ENCODE data around the gene RHBDF1. TPM values are rescaled to one million over a fixed set of nuclear protein-coding genes. Genes with fewer than 3 reads are reported as not detected.
A peak's percentile ranks its signal among the peaks of the same experiment; 100 is the strongest.

RHBDF1 gene
- total RNA-seq, 2 donors from 2014 or later, result 109 to 138 TPM

DNA sequence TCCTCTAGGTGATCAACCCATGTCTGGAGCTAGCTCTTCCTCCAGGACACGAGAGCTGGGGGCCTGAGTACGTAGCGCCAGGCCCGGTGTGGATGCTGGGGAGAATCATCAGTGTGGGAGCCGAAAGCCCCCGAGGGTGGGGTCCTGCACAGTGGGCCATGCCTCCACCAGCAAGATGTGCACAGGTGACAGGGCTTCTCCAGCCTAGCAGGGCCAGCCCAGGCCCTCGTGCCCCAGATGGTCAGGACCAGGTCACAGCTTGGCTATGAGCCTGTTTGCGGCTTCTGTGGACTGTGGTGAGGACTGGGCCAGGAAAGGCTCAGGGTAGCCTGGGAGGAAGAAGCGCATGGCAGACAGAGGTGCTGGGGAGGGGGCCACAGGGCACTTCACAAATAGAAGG is 13.4 kb upstream of the RHBDF1 start:
- ATAC-seq (ENCODE audit: insufficient number of reproducible peaks, low FRiP score, low read depth), result no peak
- TF ChIP-seq, protein P1, sequence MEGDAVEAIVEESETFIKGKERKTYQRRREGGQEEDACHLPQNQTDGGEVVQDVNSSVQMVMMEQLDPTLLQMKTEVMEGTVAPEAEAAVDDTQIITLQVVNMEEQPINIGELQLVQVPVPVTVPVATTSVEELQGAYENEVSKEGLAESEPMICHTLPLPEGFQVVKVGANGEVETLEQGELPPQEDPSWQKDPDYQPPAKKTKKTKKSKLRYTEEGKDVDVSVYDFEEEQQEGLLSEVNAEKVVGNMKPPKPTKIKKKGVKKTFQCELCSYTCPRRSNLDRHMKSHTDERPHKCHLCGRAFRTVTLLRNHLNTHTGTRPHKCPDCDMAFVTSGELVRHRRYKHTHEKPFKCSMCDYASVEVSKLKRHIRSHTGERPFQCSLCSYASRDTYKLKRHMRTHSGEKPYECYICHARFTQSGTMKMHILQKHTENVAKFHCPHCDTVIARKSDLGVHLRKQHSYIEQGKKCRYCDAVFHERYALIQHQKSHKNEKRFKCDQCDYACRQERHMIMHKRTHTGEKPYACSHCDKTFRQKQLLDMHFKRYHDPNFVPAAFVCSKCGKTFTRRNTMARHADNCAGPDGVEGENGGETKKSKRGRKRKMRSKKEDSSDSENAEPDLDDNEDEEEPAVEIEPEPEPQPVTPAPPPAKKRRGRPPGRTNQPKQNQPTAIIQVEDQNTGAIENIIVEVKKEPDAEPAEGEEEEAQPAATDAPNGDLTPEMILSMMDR (IDR thresholded peaks at IDR 0.05), result no peak
- no peak overlapping the region for H3K4me3 ChIP-seq

DNA sequence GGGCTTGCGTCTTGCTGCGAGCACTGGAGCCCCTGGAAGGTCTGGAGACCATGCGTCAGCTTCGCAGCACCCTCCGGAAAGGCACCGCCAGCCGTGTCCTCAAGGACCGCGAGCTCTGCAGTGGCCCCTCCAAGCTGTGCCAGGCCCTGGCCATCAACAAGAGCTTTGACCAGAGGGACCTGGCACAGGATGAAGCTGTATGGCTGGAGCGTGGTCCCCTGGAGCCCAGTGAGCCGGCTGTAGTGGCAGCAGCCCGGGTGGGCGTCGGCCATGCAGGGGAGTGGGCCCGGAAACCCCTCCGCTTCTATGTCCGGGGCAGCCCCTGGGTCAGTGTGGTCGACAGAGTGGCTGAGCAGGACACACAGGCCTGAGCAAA is 13.0 kb upstream of the RHBDF1 start:
- Histone ChIP-seq H3K27ac (peak overlapping the region; percentile 80 to 83), H3K4me3 (no peak overlapping the region), H3K9me3 (no peaks in the 10 kb centered on the region), H3K4me1 (ENCODE audit: control insufficient read depth in 1 of 2, low read depth in 2 of 2) (peaks cover 17 to 52% of the 10 kb centered on the region in 2 donors), H3K36me3 (peaks cover 39% of the 10 kb centered on the region), H3K27me3 (replicated peaks; ENCODE audit: insufficient read depth) (no peaks in the 10 kb centered on the region)
- TF ChIP-seq, protein P1 (IDR thresholded peaks at IDR 0.05), result no peak
- ATAC-seq (ENCODE audit: insufficient number of reproducible peaks, low FRiP score, low read depth) (no peak), DNase-seq (ENCODE audit: low spot score) (no peak)

More for the DNA sequence above, 13.4 kb upstream of the RHBDF1 start:
- no peak for DNase-seq (ENCODE audit: low spot score)
- Histone ChIP-seq H3K9me3 (no peaks in the 10 kb centered on the region), H3K27me3 (replicated peaks; ENCODE audit: insufficient read depth) (no peaks in the 10 kb centered on the region), H3K36me3 (peaks cover 41% of the 10 kb centered on the region), H3K27ac (peak overlapping the region; percentile 80 to 83), H3K4me1 (ENCODE audit: control insufficient read depth in 1 of 2, low read depth in 2 of 2) (peaks cover 17 to 51% of the 10 kb centered on the region in 2 donors)

DNA sequence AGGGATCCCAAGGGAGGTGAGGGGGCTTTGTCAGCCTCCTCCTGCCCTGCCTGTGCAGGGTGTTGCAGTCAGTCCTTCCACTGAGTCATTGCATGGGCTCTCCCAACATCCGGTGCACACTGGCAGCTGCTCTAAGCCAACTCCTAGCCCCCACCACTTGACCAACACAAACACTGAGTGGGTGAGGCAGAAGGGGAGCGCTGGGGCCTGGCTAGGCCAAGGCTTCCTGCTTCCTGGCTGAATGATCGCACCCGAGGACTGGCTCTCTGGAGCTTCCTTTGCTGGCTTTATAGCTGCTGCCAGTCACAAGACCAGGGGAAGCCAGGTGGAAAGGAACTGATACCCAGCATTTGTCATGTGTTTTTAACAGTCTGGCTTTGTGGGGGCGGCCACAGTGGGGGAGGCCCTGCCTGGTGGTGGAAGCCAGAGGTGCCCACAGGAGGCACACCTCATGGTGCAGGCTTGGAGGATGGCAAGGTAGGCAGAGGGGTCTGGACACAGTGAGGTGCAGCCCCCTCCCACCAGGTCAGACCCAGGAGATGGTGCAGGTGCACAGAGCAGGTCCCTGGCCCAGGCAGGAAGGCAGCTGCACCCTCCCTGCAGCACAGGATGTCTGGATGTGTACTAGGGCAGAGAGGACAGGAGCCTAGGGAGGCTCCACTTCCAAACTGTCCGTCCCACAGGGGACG is 12.4 kb upstream of the RHBDF1 start:
- peak overlapping the region; percentile 80 to 83 for H3K27ac ChIP-seq
- no peaks in the 10 kb centered on the region for H3K9me3 ChIP-seq
- H3K4me1 ChIP-seq (ENCODE audit: control insufficient read depth in 1 of 2, low read depth in 2 of 2), result peaks cover 18 to 55% of the 10 kb centered on the region in 2 donors
- H3K27me3 ChIP-seq (replicated peaks; ENCODE audit: insufficient read depth), result no peaks in the 10 kb centered on the region
- peaks cover 37% of the 10 kb centered on the region for H3K36me3 ChIP-seq
- TF ChIP-seq, protein P1 (IDR thresholded peaks at IDR 0.05), result no peak
- peak; percentile 79 for DNase-seq (ENCODE audit: low spot score)
- ATAC-seq (ENCODE audit: insufficient number of reproducible peaks, low FRiP score, low read depth), result peak; percentile 89
- H3K4me3 ChIP-seq, result no peak overlapping the region

DNA sequence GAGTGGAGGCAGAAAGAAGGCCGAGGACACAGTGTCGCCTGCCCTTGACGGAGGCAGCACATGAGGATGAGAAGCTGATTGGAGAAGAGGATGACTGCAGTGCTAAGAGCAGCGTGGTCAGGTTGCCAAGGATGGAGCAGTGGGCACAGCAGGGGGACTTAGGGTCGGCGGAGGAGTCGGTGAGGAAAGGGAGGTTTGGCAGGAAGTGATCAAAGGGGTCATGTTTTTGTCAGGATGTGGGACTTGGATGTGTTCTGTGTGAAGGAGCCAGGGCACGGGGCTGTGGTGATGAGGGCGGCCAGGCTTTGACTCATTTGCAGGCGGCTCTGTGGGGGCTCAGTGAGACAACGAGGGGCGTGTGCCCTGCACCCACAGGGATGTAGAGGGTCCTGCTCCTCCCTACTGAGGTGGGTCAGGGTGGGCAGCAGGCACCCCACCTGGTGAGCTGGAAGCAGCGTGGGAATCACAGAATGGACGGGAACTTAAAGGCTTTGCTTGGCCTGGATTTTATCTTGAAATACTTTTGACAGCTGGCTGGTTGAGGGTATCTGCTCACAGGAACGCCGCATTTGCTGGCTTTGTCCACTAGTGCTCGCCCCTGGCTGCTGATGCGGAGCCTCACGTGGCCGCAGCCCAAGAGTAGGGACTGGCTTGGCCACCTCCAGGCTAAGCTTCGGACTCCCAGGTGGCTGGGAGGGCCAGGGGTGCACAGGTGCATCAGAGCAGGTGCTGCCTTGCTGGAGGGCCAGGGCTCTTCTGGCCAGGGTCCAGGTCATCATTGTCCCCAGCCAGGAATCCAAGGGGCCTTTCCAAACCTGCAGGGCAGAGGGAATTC is 11.6 kb upstream of the RHBDF1 start:
- TF ChIP-seq, protein P1 (IDR thresholded peaks at IDR 0.05), result peak; percentile 8
- Histone ChIP-seq H3K4me1 (ENCODE audit: control insufficient read depth in 1 of 2, low read depth in 2 of 2) (peaks cover 27 to 64% of the 10 kb centered on the region in 2 donors), H3K27me3 (replicated peaks; ENCODE audit: insufficient read depth) (no peaks in the 10 kb centered on the region), H3K9me3 (no peaks in the 10 kb centered on the region), H3K36me3 (peaks cover 28% of the 10 kb centered on the region), H3K27ac (peak overlapping the region; percentile 80 to 83), H3K4me3 (peak overlapping the region; percentile 3)
- ATAC-seq (ENCODE audit: insufficient number of reproducible peaks, low FRiP score, low read depth), result peak; percentile 20
- no peak for DNase-seq (ENCODE audit: low spot score)

DNA sequence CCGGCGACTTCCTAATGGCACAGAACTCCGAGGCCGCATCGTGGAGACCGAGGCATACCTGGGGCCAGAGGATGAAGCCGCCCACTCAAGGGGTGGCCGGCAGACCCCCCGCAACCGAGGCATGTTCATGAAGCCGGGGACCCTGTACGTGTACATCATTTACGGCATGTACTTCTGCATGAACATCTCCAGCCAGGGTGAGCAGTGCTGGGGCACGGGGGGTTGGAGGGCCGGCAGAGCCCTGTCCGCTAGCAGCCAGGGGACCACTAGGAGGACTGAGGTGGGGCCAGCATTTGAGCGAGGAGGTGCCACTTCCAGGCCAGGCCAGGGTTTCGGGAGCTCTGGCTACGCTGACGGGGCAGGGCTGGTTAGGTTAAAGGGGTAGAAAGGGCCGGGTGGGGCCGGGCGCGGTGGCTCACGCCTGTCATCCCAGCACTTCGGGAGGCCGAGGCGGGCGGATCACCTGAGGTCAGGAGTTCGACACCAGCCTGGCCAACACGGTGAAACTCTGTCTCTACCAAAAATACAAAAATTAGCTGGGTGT is 10.7 kb upstream of the RHBDF1 start:
- peaks cover 31 to 69% of the 10 kb centered on the region in 2 donors for H3K4me1 ChIP-seq (ENCODE audit: control insufficient read depth in 1 of 2, low read depth in 2 of 2)
- ATAC-seq (ENCODE audit: insufficient number of reproducible peaks, low FRiP score, low read depth), result no peak
- H3K4me3 ChIP-seq, result no peak overlapping the region
- H3K27me3 ChIP-seq (replicated peaks; ENCODE audit: insufficient read depth), result no peaks in the 10 kb centered on the region
- TF ChIP-seq, protein P1 (IDR thresholded peaks at IDR 0.05), result no peak
- H3K27ac ChIP-seq, result peak overlapping the region; percentile 80 to 83
- DNase-seq (ENCODE audit: low spot score), result no peak
- H3K36me3 ChIP-seq, result peaks cover 24% of the 10 kb centered on the region
- no peaks in the 10 kb centered on the region for H3K9me3 ChIP-seq
